Epithelial cell of proximal tubule (primary cell): ENCODE results near the gene ZFP36L1. TPM values are rescaled to one million over a fixed set of nuclear protein-coding genes. Genes with fewer than 3 reads are reported as not detected.
"Not testable (repeated sequence)": the region's sequence is repeated elsewhere in the genome, so short reads cannot be mapped to it uniquely, and the experiment has no call there.

Experiments
- DNase-seq: peaks from one replicate; pipeline ENCODE4 v3.0.0-alpha.2; 2011; ENCODE audit warnings: low read depth
- H3K4me3 ChIP-seq: 2 replicates; pipeline ENCODE4 v1.5.1; 2011; ENCODE audit warnings: low read depth, mild to moderate bottlenecking, low read length
- total RNA-seq: library from RNA; depleted of rRNA; stranded (reverse); fragments of >200 nt; gene quantifications from 2 replicates; pipeline ENCODE4 v1.2.3, GENCODE V29; 2015
- TF ChIP-seq, protein P1 (sequence below): conservative IDR thresholded peaks from 2 replicates; pipeline ENCODE4 v1.5.1; 2012; ENCODE audit warnings: low read depth, mild to moderate bottlenecking, low read length

Gene ZFP36L1
- total RNA-seq, 1 donor from 2014 or later: 142 TPM

DNA sequence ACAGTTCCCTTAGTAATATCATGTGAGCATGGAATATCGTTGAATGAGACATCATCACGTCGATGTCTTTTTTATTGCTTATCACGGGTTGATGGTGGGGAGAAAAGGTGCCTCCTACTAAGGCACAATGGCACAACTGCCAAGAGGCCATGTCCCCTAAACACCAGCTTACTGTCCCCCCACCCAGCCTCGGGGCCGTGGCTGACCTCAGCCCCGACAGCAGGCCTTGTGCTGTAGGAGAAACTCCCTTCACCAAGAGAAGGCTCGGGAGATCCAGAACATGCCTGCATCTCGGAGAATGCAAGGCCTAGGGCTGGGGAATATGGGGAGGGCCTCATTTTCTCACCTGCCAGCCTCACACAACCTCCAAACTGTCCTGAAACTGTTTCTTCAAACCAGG is 22.8 kb downstream of the ZFP36L1 start:
- no peak for DNase-seq
- TF ChIP-seq, protein P1, sequence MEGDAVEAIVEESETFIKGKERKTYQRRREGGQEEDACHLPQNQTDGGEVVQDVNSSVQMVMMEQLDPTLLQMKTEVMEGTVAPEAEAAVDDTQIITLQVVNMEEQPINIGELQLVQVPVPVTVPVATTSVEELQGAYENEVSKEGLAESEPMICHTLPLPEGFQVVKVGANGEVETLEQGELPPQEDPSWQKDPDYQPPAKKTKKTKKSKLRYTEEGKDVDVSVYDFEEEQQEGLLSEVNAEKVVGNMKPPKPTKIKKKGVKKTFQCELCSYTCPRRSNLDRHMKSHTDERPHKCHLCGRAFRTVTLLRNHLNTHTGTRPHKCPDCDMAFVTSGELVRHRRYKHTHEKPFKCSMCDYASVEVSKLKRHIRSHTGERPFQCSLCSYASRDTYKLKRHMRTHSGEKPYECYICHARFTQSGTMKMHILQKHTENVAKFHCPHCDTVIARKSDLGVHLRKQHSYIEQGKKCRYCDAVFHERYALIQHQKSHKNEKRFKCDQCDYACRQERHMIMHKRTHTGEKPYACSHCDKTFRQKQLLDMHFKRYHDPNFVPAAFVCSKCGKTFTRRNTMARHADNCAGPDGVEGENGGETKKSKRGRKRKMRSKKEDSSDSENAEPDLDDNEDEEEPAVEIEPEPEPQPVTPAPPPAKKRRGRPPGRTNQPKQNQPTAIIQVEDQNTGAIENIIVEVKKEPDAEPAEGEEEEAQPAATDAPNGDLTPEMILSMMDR: no peak
- H3K4me3 ChIP-seq: no peak overlapping the region

DNA sequence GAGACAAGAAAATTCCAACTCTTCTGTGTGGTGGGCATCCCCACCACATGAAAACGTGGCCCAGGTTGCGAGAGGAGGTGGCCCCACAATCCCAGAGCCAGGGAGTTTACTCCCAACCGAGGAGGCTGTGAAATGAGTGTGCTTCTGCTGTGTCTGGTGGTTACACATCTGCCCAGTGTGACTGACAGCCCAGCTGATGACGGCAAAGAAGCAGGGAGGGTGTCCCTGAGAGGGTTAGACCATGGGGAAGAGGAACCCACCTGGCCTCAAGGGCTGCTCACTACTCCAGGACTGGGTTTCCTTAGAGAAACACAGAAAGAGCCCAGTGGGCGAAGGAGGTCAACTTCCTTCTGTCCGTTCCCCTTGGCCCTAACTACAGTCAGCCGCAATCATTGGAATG is 24.6 kb downstream of the ZFP36L1 start:
- DNase-seq: no peak
- TF ChIP-seq, protein P1: no peak
- H3K4me3 ChIP-seq: no peak overlapping the region

GRCh38 chr14:68767248-68767645 is 25.6 kb downstream of the ZFP36L1 start:
- no peak for DNase-seq
- no peak overlapping the region for H3K4me3 ChIP-seq
- TF ChIP-seq, protein P1: no peak

GRCh38 chr14:68766299-68767247 is 26.3 kb downstream of the ZFP36L1 start:
- TF ChIP-seq, protein P1: no peak
- no peak for DNase-seq
- H3K4me3 ChIP-seq: no peak overlapping the region

GRCh38 chr14:68763843-68764242 is 29.0 kb downstream of the ZFP36L1 start:
- DNase-seq, H3K4me3 ChIP-seq: not testable (repeated sequence)

DNA sequence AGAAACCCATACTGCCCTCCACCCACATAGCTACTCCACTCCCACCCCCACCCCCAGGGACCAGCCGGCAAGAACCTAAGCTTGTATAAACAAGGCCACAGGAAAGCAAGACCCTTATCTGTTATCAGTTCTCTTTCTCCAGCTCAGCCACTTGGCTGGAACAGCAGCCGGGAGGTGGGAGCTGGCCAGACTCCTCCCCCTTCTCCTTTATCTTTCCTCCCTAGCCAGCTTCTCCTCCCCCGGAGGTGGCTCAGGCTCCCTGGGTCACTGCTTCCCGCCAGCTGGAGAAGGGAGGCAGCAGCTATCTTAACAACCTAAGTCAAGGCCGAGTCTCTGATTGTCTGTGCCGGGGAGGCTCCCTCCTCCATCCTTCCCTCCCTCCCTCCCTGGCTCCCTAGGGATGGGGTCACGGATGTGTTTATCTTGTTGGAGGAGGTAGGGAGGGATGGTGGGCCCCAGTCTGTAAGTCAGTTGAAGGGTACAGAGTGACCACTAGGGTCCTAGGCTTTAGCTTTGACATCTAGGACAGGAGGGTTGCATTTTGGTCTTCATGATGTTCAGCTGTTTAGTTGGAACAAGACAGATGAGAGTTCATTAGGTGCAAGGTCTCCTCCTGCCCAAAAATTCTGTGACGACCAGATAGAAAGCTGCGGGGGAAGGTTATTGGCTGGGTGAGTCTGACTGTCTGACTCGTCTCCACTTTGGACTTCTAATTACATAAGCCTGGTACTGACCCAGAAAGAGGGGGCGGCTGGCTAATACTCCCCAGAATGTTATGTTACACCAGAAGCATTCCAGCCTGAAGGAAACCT is 29.7 kb downstream of the ZFP36L1 start:
- TF ChIP-seq, protein P1: no peak
- no peak for DNase-seq
- H3K4me3 ChIP-seq: no peak overlapping the region

GRCh38 chr14:68761391-68761790 is 31.5 kb downstream of the ZFP36L1 start:
- TF ChIP-seq, protein P1: no peak
- DNase-seq: no peak

More at GRCh38 chr14:68761391-68761790, 31.5 kb downstream of the ZFP36L1 start:
- no peak overlapping the region for H3K4me3 ChIP-seq
